ENCODE results near the gene ZNF429. TPM values are rescaled to one million over a fixed set of nuclear protein-coding genes. Genes with fewer than 3 reads are reported as not detected.

Gene ZNF429
- total RNA-seq, 1 donor = 4.3 TPM

GRCh38 chr19:21568816-21569493, 63.6 kb downstream of the ZNF429 start:
- TF ChIP-seq CTCF (IDR thresholded peaks at IDR 0.05; ENCODE audit: insufficient read depth, low read depth, low read length) = no peak
- peak overlapping the region; percentile 64 for H3K4me3 ChIP-seq (ENCODE audit: low read depth, low read length)
- peak; percentile 94 for DNase-seq (ENCODE audit: low read depth)

DNA sequence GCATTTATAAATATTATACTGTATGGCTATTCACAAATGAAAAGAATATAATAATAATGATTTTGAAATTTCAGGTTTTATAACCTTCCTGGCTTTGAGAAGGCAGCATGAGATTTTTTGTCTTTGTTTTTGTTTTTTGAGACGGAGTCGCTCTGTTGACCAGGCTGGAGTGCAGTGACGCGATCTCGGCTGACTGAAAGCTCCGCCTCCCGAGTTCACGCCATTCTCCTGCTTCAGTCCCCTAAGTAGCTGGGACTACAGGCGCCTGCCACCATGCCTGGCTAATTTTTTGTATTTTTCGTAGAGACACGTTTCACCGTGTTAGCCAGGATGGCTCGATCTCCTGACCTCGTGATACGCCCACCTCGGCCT, 64.1 kb downstream of the ZNF429 start:
- TF ChIP-seq CTCF (IDR thresholded peaks at IDR 0.05; ENCODE audit: insufficient read depth, low read depth, low read length) = no peak
- DNase-seq (ENCODE audit: low read depth) = peak; percentile 59
- H3K4me3 ChIP-seq (ENCODE audit: low read depth, low read length) = peak overlapping the region; percentile 64

GRCh38 chr19:21571316-21571715, 65.9 kb downstream of the ZNF429 start:
- no peak for DNase-seq (ENCODE audit: low read depth)
- H3K4me3 ChIP-seq (ENCODE audit: low read depth, low read length) = no peak overlapping the region
- no peak for TF ChIP-seq CTCF (IDR thresholded peaks at IDR 0.05; ENCODE audit: insufficient read depth, low read depth, low read length)

- DNase-seq (ENCODE audit: low read depth) = no peak
- no peak overlapping the region for H3K4me3 ChIP-seq (ENCODE audit: low read depth, low read length)
- no peak for TF ChIP-seq CTCF (IDR thresholded peaks at IDR 0.05; ENCODE audit: insufficient read depth, low read depth, low read length)
Observed at GRCh38 chr19:21574607-21575006, 69.2 kb downstream of the ZNF429 start.

DNA sequence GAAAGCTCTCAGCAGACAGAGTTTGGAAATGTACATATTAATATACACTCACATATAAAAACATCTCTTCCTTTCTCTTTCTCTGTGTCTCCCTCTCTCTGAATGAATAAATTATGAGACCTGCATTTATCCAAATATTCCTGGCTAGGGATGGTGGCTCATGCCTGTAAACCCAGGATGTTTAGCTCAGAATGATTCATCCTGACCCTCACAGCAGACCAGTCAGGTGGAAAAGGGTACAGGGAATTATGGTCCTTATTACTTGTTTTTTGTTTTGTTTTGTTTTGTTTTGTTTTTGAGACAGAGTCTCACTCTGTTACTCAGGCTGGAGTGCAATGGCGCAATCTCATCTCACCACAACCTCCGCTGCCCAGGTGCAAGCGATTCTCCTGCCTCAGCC, 71.1 kb downstream of the ZNF429 start:
- no peak overlapping the region for H3K4me3 ChIP-seq (ENCODE audit: low read depth, low read length)
- no peak for DNase-seq (ENCODE audit: low read depth)
- no peak for TF ChIP-seq CTCF (IDR thresholded peaks at IDR 0.05; ENCODE audit: insufficient read depth, low read depth, low read length)

- no peak for DNase-seq (ENCODE audit: low read depth)
- no peak overlapping the region for H3K4me3 ChIP-seq (ENCODE audit: low read depth, low read length)
- no peak for TF ChIP-seq CTCF (IDR thresholded peaks at IDR 0.05; ENCODE audit: insufficient read depth, low read depth, low read length)
Observed at GRCh38 chr19:21580101-21580500, 74.7 kb downstream of the ZNF429 start.

DNA sequence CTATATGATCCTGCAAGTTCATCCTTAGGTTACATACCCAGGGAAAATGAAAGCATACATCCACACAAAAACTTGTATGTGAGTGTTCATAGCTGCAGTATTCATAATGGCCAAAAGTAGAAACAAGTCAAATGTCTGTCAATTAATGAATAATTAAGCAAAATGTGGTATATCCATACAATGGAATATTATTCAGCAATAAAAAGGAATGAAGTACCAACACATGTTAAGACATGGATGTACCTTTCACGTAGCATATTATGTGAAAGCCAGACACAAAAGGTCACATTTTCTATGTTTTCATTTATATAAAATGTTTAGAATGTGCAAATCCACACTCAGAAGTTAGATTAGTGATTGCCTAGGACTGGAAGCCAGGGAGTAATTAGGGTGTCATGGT, 75.4 kb downstream of the ZNF429 start:
- no peak overlapping the region for H3K4me3 ChIP-seq (ENCODE audit: low read depth, low read length)
- TF ChIP-seq CTCF (IDR thresholded peaks at IDR 0.05; ENCODE audit: insufficient read depth, low read depth, low read length) = no peak
- DNase-seq (ENCODE audit: low read depth) = no peak

Measured in fibroblast of villous mesenchyme (primary cell).